ENCODE measurements around the gene MAD1L1. TPM values are rescaled to one million over a fixed set of nuclear protein-coding genes. Genes with fewer than 3 reads are reported as not detected.

The MAD1L1 gene
- total and polyA plus RNA-seq, 2 of the 13 experiments (the other 11 are each of a cell fraction or from before 2014, with no cell fraction given): 17.4 to 64.7 TPM

DNA sequence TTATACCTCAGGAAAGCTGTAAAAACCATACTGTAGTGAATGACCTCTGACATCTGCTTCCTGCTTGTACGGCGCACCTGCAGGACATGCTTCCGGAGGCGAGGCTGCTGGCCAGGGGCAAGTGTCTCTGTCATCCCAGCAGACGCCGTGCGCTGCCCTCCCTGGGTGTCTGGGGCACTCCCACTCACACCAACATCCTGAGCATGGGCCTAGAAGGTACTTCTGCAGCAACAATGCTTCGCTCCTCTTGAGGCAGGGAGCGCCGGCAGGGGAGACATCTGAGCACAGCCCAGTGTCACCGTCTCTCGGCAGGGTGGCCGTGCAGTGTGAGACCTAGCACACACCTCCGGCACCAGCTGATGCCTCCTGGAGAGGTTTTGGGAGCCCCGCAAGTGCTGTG, 269.2 kb downstream of the MAD1L1 start:
- intact Hi-C loops (cut with micrococcal nuclease; ENCODE audit: unreplicated experiment) (no loop called here), in situ Hi-C loops (cut with HindIII; ENCODE audit: extremely low pct_ligation_motif_present, low pct_unique_long_range_greater_than_20kb) (no loop called here)
- H4K20me1 ChIP-seq (ENCODE audit: insufficient read depth, low read length): no peaks in the 10 kb centered on the region
- H3K9ac ChIP-seq (ENCODE audit: insufficient read depth, low read depth, low read length): no peak overlapping the region
- H3K27ac ChIP-seq (ENCODE audit: extremely low read length, insufficient read depth, low read length): no peak overlapping the region
- ChIA-PET CTCF (ENCODE audit: low intra/inter-chr PET ratio, low total read pairs) (no interaction called here), POLR2A (no interaction called here)
- no peaks in the 10 kb centered on the region for H3K79me2 ChIP-seq (ENCODE audit: insufficient read depth, low read length)
- no peaks in the 10 kb centered on the region for H3K4me1 ChIP-seq (ENCODE audit: insufficient read depth, low read length)
- no peak overlapping the region for H2AFZ ChIP-seq (ENCODE audit: low read length)
- peaks cover 0 to 14% of the 10 kb centered on the region in 2 experiments; a peak in 2 of 5 replicates for H3K36me3 ChIP-seq (replicated peaks in 1 of 2; ENCODE audit: control insufficient read depth in 1 of 2, insufficient read depth in 2 of 2, low read length in 2 of 2)
- BruUV-seq (replicated peaks): no TSS peak
- FAIRE-seq (no peak), DNase-seq (ENCODE audit: low spot score) (no peak), ATAC-seq (no peak)
- no peak overlapping the region for H3K4me2 ChIP-seq (ENCODE audit: low read depth, low read length)
- WGBS (ENCODE audit: low lambda C conversion rate): 97% methylated on average over 14 of the region's 15 CpGs
- no peaks in the 10 kb centered on the region for H3K27me3 ChIP-seq (ENCODE audit: control insufficient read depth in 1 of 2, insufficient read depth in 2 of 2, low read length in 2 of 2)
- no peaks in the 10 kb centered on the region for H3K9me3 ChIP-seq (ENCODE audit: low read length)
- no peak overlapping the region for H3K4me3 ChIP-seq (replicated peaks in 1 of 3; ENCODE audit: insufficient read depth in 1 of 3, low read depth in 2 of 3, low read length in 3 of 3)
- TF ChIP-seq PHF21A (CRISPR knock-in tag; IDR thresholded peaks at IDR 0.05): no peak
- no peak for TF ChIP-seq PHF8 (CRISPR knock-in tag; IDR thresholded peaks at IDR 0.05)
- TF ChIP-seq, protein P1, sequence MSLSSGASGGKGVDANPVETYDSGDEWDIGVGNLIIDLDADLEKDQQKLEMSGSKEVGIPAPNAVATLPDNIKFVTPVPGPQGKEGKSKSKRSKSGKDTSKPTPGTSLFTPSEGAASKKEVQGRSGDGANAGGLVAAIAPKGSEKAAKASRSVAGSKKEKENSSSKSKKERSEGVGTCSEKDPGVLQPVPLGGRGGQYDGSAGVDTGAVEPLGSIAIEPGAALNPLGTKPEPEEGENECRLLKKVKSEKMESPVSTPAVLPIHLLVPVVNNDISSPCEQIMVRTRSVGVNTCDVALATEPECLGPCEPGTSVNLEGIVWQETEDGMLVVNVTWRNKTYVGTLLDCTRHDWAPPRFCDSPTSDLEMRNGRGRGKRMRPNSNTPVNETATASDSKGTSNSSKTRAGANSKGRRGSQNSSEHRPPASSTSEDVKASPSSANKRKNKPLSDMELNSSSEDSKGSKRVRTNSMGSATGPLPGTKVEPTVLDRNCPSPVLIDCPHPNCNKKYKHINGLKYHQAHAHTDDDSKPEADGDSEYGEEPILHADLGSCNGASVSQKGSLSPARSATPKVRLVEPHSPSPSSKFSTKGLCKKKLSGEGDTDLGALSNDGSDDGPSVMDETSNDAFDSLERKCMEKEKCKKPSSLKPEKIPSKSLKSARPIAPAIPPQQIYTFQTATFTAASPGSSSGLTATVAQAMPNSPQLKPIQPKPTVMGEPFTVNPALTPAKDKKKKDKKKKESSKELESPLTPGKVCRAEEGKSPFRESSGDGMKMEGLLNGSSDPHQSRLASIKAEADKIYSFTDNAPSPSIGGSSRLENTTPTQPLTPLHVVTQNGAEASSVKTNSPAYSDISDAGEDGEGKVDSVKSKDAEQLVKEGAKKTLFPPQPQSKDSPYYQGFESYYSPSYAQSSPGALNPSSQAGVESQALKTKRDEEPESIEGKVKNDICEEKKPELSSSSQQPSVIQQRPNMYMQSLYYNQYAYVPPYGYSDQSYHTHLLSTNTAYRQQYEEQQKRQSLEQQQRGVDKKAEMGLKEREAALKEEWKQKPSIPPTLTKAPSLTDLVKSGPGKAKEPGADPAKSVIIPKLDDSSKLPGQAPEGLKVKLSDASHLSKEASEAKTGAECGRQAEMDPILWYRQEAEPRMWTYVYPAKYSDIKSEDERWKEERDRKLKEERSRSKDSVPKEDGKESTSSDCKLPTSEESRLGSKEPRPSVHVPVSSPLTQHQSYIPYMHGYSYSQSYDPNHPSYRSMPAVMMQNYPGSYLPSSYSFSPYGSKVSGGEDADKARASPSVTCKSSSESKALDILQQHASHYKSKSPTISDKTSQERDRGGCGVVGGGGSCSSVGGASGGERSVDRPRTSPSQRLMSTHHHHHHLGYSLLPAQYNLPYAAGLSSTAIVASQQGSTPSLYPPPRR (CRISPR knock-in tag; IDR thresholded peaks at IDR 0.05; ENCODE audit: borderline replicate concordance): no peak
- TF ChIP-seq ZNF292 (CRISPR knock-in tag; IDR thresholded peaks at IDR 0.05; ENCODE audit: borderline replicate concordance, low read depth): no peak
- TF ChIP-seq NFE2 (CRISPR knock-in tag; IDR thresholded peaks at IDR 0.05): no peak
- no peak for TF ChIP-seq ZUFSP (CRISPR knock-in tag; IDR thresholded peaks at IDR 0.05; ENCODE audit: borderline replicate concordance)
- TF ChIP-seq EZH2 (conservative IDR thresholded peaks at IDR 0.05; ENCODE audit: low read depth, low read length): no peak
- TF ChIP-seq PAF1 (CRISPR knock-in tag; IDR thresholded peaks at IDR 0.05): no peak
- TF ChIP-seq ZNF326 (CRISPR knock-in tag; IDR thresholded peaks at IDR 0.05; ENCODE audit: borderline replicate concordance): no peak
- TF ChIP-seq JARID2 (CRISPR knock-in tag; IDR thresholded peaks at IDR 0.05; ENCODE audit: insufficient replicate concordance): no peak
- no peak for TF ChIP-seq ZFP90 (CRISPR knock-in tag; IDR thresholded peaks at IDR 0.05; ENCODE audit: borderline replicate concordance)
- no peak for TF ChIP-seq ZNF274 (CRISPR knock-in tag; IDR thresholded peaks at IDR 0.05)
- no peak for TF ChIP-seq RAD21 (CRISPR knock-in tag; IDR thresholded peaks at IDR 0.05)

Measured in HepG2 (cell line).